ENCODE measurements around the gene TMEM273.

TMEM273 gene

DNA sequence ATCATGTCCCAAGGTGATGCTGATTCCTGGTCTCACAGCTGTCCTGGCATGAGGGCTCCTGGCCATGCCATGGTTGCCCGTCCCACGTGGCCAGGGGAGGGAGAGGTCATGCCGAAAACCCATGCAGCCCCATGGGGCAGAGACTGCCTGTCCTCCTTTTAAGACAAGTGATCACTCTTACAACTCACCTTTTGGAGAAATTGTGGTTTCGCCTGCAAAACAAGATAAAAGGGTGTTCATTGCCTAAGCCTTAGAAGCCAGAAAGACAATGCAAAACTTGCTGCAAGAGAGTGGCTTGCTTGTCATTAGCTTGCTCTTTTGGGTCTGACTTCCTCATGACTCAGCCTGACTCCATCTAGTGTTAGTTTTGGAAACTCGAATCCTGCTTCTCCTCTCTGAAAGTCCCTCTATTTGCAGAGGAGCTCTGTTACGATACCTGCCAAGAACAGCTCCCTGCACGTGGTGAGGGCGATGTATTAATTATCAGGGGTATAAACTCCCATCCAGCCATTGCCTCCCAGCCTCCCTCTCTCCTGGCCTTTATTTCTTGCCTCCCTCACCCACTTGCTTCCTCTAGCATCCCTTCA is 26.7 kb downstream of the TMEM273 start:
- DNase-seq = no peak

DNA sequence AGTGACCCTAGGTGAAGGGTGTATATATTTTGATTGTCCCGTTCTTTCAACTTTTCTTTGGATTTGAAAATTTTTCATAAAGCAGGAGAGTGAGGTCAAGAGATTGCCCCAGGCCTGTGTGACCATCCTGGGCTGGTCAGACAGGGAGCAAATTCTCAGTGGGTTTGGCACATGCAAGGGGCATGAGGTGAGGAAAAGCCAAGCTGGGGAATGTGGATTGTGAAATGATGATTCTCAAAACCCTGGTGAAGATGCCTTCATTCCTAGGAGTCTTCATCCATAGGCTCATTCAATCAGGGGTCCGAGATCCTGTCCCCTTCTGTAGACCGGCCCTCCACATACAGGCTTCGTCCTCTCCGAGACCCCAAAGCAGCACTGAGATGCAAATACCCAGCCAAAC is 27.4 kb downstream of the TMEM273 start:
- no peak for DNase-seq

DNA sequence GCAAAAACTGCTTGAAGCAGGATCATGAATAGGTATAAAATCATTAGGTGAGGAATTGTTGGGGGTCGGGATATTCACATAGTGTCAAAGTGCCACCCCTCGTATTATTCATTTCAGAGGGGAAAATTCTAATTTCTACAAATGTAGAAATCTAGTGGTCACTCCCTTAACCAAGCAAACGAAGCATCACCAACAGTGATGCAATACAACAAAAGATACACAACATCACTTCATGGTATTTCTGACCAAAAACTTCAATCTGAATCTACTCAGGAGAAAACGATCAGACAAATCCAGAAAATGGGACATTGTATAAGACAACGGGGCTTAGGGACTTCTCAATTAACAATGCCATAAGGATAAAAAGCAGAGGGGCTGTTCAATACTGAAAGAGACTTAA is 28.1 kb downstream of the TMEM273 start:
- no peak for DNase-seq

DNA sequence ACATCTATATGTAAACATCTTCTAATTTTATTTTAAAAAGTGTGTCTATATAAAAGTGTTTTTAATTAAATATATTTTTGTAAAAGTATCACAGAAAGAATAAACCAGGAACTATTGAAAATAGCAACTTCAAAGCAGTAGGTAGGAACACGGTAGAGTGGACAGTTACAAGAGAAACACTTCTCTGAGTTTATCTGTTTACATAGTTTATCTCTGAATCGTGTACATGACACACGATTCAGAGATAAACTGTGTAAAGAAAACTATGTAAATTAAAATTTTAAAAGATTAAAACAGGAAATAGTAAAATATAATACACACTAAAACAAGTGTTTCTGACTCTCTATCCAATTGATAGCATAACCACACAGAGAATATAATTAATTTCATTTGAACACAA is 29.3 kb downstream of the TMEM273 start:
- DNase-seq = no peak

DNA sequence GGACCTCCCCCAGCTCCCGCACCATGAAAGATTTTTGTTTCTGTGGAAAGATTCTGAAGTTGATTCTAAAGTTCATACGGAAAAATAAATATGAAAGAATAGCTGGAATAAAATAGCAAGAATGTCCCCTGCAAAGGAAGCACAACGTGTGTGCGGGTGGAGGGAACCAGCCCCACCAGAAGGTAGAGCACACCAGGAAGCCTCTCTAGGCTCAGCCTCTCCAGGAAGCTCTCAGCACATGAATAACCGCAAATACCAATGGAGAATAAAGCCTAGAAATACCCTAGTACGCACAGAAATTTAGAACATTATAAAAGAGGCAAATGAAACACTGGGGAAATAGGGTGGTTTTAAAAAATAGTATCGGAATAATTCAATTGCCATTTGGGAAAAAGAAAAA is 29.8 kb downstream of the TMEM273 start:
- no peak for DNase-seq

DNA sequence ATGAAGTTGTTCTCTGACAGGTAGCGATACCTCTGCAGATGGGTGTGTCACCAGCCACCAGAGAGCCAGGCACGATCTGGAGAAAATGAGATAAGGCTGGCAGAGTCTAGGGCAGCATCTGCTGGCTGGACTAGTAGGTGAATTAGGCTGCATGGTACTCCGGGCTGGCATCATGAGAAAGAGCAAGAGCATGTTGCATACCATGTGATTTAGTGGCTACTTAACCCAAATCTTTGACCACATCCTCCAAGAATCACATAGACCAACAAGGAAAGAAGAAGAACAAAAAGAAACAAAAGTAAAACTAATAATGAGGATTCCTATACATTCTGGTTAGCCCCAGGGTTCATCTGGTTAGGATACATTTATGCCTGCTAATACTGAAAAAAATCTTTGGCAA is 31.0 kb downstream of the TMEM273 start:
- no peak for DNase-seq

DNA sequence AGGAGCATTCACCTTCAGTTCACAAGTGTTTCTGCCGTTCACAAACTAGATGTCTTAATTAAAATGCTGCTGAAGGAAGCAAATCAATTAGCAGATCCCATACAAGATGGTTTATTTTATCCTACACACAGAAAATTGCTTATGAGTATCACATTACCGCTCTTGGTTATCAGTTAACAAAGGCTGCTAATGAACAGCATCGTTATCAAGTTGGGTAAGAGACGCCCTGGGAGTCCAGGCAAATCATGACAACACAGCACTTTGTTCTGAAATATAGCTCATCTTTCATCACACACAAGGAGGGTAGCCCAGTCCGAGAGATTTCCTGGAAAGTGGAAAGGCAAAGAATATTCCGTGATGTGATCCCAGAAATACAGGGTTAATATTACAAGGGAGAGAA is 33.5 kb downstream of the TMEM273 start:
- no peak for DNase-seq

DNA sequence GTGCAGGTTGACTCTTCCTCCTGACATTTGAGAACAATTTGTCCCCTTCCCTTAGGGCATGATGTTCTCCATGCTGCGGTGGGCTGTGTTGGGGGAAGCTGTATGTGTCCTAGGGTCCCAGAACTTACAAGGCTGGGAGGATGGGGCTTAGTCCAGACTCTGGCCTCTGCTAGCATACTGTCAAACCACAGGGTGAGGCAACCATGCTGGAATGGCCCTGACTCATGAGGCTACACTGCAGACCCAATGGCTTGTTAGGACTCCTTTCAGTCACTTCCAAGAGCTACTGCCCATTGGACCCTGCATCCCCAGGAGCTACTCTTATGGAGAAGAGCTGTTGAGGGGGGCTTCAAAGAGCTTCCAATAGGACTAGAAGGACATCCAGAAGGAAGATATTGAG is 34.2 kb downstream of the TMEM273 start:
- no peak for DNase-seq

DNA sequence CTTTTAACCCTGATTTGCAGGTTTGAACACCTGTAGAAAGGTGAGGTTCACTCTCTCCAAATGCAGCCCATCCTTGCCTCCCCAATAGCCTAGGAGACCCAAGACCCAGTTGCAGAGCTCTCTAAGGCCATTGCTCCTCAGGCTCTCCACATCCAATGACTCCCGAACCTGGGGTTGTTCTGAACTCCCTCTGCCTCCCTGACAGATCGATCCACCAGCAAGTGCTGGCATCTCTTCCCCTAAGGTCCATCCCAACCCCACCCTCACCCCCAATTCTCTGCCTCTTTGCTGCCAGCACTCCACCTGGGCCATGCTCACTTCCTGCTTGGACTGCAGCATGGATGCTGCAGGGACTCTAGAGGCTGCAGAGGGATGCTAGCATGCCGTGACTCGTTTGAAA is 35.1 kb downstream of the TMEM273 start:
- no peak for DNase-seq

DNA sequence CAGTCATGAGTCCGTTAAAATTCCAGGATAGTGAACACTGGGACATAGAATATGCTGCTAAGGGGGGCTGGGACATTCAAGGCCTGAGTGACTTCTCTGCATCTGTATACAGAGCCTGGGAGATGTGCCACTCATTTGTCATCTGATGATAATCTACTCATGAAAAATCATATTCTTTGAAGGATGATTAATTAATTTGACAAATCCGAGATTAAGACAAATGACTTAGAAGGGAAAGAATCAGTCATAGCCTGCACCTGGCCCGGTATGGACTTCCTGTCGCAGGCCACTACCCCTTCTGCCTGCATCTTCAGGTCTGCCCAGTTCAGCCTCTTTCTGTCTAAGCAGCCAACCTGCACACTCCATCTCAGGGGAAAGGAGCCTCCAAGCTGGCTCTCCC is 35.5 kb downstream of the TMEM273 start:
- no peak for DNase-seq

DNA sequence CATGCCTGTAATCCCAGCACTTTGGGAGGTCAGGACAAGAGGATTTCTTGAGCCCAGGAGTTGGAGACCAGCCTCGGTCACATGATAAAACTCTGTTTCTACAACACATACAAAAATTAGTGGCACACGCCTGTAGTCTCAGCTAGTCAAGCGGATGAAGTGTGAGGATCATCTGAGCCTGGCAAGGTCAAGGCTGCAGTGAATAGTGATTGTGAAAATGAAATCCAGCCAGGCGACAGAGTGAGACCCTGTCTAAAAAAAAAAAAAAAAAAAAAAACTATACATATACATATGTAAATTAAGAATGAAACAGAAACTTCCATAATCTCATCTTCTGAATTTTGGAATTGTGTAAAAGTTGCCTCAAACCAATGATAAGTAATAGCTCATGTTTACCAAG is 36.2 kb downstream of the TMEM273 start:
- no peak for DNase-seq

DNA sequence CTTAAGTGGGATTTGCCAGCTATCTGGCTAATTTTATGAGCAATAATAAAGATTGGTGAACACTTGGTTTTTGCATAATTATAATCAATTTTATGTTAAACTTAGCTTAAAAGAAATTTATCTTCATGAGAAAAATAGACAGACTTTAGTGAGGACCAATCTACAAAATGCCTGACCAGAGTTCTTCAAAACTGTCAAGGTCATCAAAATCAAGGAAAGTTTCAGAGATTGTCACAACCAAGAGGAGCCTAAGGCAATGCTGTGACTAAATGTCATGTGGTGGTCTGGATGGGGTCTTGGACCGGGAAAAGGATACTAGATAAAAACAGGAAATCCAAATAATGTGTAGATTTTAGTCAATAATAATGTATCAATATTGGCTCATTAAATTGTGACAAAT is 36.7 kb downstream of the TMEM273 start:
- DNase-seq = no peak

DNA sequence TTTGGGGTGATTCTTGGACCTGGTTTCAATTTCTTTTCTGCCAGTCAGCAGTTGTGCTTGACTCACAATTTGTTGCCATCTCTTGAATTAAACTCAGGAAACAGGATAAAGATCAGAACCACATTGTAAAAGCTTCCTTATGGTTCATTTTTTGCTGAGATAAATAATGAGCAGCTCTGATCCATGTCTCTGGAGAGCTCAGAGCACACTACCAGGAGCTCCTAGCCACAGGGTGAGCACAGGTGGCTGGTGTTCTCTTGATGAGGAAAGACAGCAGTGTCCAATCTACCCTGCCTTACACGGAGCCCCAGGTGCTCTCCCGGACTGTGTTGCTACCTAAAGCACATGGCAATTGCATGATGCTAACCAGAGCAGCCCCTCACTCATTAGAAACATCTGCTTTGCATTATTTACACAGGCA is 37.2 kb downstream of the TMEM273 start:
- DNase-seq = no peak

DNA sequence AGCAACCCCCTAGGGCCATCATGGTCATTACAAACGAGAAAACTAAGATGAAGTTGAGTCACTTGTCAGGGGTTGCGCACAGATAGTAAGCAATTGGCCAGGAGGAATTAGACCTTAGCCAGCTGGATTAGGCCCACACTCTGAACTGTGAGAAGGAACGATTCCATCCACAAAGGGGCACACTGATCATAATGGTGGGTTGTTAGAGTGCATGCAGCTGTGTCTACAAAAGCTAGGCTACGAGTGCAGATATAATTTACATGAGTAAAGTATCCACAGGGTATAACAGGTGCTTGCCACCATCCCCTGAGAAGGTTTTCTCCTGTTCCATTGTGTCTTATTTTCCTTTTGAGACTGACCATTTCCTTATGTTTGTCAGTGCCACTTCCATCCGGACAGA is 37.8 kb downstream of the TMEM273 start:
- DNase-seq = no peak

DNA sequence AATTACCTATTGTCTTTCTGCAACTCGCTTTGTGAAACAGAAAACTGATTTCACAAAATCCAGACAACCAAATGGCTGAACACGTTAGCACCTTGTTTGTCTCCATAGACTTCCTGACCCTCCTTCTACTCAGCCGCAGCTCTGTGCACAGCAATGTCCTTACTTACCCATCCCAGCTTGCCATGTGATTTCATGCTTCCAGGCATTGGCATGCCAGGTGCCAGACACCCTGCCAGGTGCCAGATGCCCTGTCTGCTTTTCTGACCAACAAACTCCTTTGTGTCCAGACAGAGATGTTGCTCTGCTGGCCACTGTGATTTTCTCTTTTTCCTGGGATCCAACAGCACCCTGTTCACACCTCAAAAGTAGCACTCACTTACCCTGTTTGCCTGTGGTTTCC is 38.3 kb downstream of the TMEM273 start:
- no peak for DNase-seq

DNA sequence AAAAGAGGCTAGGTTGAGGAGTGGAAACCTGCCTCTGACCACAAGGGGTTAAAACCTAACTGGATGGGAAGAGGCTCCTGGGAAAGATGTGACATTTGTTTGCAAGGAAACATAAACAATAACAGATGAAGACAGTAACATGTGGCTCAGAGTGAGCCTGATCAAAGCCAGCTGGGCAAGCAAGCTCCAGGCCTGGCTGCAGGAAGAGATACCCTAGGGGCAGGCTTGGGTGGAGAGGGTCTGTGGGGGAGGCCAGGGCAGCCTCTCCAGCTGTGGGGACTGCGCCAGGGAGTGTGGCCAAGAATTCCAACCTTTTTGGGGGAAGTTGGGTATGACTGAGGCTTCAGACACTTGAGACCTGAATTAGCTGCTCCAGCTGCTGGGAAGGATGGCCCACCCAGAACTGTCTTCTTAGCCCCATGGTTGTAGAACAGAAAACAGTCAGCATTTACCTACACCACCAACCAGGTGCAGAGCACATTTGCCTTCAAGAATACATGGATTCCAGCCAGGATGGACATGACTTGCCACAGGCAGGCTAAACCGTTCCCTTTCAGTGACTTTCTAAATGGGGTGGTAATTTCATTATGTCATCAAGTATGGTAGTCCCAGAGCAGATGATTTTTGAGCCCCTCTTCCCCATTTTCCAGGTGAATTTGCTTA is 44.0 kb downstream of the TMEM273 start:
- no peak for DNase-seq

DNA sequence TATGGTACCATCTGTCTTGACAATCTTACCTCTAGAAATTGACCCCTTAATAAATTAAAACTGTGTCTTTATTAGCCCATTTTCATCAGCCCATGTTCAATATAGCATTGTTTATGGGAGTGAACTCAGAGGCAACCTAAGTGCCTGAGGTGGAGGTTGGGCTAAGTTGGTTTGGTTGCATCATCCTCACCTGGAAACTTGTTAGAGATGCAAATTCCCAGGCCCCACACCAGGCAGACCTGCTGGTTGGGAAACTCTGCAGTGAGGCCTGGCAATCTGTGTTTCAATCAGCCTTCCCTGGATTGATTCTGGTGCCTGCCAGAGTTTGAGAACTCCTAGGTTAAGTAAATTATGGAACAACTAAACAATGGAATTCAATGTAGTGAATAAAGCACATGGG is 44.9 kb downstream of the TMEM273 start:
- no peak for DNase-seq

DNA sequence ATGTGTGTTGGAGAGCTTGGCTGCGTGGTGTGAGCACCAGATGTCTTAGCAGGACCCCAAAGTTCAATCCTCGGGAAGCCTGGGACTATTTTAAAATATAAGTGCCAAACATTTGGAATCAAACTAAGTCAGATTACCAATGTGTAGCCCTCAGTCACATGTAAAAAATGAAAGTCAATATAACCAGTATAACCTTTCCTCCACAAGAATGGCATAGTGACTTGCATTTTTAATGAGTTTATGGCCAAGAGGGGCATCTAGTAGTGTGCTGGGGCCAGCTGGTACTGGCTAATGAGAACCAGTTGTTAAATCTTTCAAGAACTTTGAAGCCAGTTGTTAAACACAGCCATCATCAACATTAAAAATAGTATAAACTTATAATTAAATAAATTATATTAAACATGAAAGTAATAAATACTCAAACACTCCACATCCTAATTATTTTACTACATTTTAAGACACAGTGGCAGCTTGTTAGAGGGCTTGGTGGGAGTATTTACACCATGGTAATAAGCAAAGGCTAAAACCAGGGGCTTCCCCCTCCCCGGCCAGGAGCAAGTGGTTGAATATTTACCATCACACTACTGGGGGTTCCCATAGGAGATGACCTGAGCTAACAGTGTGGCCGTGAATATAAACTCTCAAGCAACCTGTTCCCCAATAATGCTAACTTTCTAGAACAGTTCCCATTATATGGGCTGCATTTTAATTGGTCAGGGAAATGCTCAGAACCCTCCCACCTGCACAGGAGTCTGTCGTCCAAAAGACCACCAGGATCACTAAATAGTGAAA is 46.5 kb downstream of the TMEM273 start:
- no peak for DNase-seq

DNA sequence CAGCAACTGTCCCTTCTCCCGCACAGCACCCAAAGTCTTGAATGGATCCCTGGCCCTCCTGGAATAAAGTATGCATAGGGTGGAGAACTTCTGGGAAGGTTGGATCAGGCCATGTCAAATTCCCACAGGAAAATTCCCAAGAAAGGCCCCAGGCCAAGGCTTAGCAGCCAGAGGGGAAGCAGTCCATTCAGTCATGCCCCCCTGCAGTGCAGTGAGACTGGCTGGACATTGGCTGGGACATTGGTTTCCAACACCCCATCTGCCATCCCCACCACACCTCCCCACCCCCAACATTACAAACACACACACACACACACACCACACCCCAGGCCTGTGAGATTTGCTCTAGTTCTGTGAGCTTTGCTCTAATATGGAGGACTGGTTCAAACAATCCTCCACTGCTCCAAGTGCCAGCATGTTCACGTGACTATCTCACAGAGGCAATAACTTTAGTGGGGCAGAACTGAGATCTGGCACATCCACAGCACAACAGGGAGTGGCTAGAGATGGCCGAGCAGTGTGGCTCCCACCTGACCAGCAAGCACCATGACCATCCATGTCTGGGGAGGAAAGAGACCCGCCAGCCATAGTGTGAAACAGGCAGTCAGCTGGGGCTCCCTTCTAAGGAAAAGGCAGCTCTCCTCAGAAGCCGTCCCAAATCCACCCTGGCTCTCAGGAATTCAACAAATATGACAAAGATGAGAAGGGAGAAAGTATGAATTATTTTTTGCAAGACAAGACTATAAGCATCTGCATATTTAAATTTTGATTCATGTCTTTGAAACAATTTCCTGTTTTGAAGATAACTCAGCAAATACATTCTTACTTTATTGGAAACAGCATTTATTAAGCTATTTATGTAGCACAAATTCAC is 47.6 kb downstream of the TMEM273 start:
- DNase-seq = no peak

DNA sequence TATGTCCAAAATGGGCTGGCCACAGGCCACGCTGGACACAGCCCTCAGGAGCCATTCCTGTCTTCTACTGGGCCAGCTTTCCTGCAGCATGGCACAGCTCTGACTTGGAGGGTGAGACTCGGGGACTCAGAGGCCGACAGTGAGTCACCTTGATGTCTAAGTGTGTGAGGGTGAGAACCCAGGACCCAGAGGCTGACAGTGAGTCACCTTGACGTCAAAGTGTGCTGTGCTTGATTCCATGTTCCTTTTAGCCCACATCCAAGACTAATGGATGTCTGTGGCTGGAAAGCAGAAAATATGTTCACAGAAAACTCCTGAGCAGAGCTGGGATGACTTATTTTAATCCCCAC is 48.4 kb downstream of the TMEM273 start:
- no peak for DNase-seq

DNA sequence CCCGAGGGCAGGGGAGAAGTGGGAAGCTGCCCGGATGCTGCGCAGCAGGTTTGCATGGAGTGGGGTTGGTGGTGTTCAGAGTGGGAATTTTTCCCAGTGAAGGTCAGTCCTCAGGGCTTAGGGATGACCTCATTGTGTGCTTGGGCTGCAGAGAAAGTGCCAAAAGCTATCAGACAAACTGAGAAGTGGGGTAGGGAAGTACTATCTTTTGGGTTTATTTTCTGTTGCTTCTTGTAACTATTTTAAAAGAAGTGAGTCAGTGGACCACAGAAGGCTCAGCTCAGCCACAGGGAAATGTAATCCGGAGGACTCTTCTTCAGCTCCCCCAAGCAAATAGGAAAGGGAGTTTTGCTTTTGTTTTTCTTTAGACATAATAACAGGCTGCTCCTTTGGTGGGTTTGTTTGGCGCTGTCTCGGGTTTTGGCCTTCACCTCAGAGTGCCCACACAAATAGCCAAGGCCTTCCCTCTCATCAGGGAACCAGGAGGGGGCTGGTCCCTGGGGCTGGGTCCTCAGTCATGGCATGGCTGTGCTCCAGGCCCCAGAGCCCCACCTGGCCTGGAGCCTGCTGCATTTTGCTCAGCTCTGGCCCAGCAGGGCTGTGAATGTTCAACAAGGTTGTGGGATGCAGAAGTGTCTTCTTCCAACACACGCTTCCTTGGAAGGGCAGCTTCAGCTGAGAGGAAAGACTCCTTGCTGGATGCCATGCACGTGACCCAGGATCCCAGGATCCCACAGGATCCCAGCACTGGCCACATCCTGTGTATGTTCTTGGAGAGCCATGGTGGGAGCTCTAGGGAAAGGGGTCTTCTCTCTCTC is 49.0 kb downstream of the TMEM273 start:
- no peak for DNase-seq

DNA sequence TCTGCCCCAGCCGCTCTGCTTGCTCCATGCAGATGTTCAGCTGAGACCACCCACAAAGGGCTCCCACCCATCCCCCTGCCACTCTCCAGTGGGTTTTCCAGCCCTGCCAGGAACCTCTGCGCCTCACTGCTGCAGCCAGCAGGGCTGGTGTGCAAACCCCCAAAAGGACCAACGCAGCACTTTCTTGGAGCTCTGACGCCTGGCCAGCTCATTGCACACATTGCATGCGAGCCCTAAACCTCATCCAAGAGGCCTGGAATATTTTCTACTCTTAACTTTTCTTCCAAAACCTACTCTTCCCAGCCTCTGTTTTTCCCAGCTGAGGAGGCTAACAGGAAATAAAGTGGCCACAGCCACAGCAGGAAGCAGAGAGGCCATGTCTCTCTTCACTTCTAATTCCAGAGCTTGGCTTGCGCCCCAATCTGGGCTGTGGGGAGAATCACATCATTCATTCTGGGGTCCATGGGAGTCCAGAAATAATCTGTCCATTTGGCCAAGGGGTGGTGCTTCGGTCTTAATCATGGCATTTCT is 49.8 kb downstream of the TMEM273 start:
- DNase-seq = no peak

Data from CD4-positive, alpha-beta T cell treated with Interleukin-6 for 4 hours (primary cell).